ENCODE results near the gene DEPDC7.
"Not testable (repeated sequence)": the region's sequence is repeated elsewhere in the genome, so short reads cannot be mapped to it uniquely, and the experiment has no call there.

GRCh38 chr11:32972233-32972632, 43.4 kb upstream of the DEPDC7 start:
- not testable (repeated sequence) for TF ChIP-seq MAX (CRISPR knock-in tag; IDR thresholded peaks at IDR 0.05); CTCF (IDR thresholded peaks at IDR 0.05); ZNF281 (CRISPR knock-in tag; IDR thresholded peaks at IDR 0.05); ESRRA (CRISPR knock-in tag; IDR thresholded peaks at IDR 0.05; ENCODE audit: borderline replicate concordance); ETV6 (CRISPR knock-in tag; IDR thresholded peaks at IDR 0.05); TEAD1 (CRISPR knock-in tag; IDR thresholded peaks at IDR 0.05); ATF6 (CRISPR knock-in tag; IDR thresholded peaks at IDR 0.05); NFYB (CRISPR knock-in tag; conservative IDR thresholded peaks at IDR 0.05; ENCODE audit: low read depth); USF2 (CRISPR knock-in tag; IDR thresholded peaks at IDR 0.05); JUN (CRISPR knock-in tag; IDR thresholded peaks at IDR 0.05); ZNF423 (CRISPR knock-in tag; IDR thresholded peaks at IDR 0.05)

Data from WTC11 (cell line).